HG02588 (cell line): ENCODE measurements around the gene TES.
"Not testable (repeated sequence)": the region's sequence is repeated elsewhere in the genome, so short reads cannot be mapped to it uniquely, and the experiment has no call there.

Source experiments
- ATAC-seq: cut with Tn5 transposase; IDR thresholded peaks from one replicate; pipeline ENCODE4 v1.9.1; 2021; ENCODE audit warnings: mild to moderate bottlenecking, moderate library complexity; ENCODE audit not compliant: unreplicated experiment

Gene TES

GRCh38 chr7:116241291-116241690, 31.0 kb downstream of the TES start:
- ATAC-seq, result no peak

GRCh38 chr7:116242178-116242577, 31.8 kb downstream of the TES start:
- ATAC-seq, result no peak

- no peak for ATAC-seq
Measured at GRCh38 chr7:116242759-116243158, 32.4 kb downstream of the TES start.

- ATAC-seq, result not testable (repeated sequence)
Measured at GRCh38 chr7:116244803-116245202, 34.5 kb downstream of the TES start.

- no peak for ATAC-seq
Measured at GRCh38 chr7:116246357-116246756, 36.0 kb downstream of the TES start.

- ATAC-seq, result peak; percentile 57
Measured at GRCh38 chr7:116249969-116250553, 39.7 kb downstream of the TES start.

GRCh38 chr7:116251675-116252074, 41.3 kb downstream of the TES start:
- no peak for ATAC-seq

GRCh38 chr7:116252249-116252648, 41.9 kb downstream of the TES start:
- no peak for ATAC-seq

GRCh38 chr7:116257156-116257555, 46.8 kb downstream of the TES start:
- ATAC-seq, result no peak

GRCh38 chr7:116258734-116259133, 48.4 kb downstream of the TES start:
- no peak for ATAC-seq

- no peak for ATAC-seq
Measured at GRCh38 chr7:116259156-116259870, 49.0 kb downstream of the TES start.

GRCh38 chr7:116259871-116260440, 49.6 kb downstream of the TES start:
- no peak for ATAC-seq

- ATAC-seq, result no peak
Measured at GRCh38 chr7:116261904-116262303, 51.6 kb downstream of the TES start.

GRCh38 chr7:116265881-116266280, 55.5 kb downstream of the TES start:
- no peak for ATAC-seq

- ATAC-seq, result no peak
Measured at GRCh38 chr7:116269466-116269865, 59.1 kb downstream of the TES start.

- ATAC-seq, result no peak
Measured at GRCh38 chr7:116271161-116271913, 61.0 kb downstream of the TES start.

- no peak for ATAC-seq
Measured at GRCh38 chr7:116271963-116272886, 61.9 kb downstream of the TES start.

GRCh38 chr7:116273283-116273917, 63.1 kb downstream of the TES start:
- no peak for ATAC-seq

GRCh38 chr7:116273918-116274301, 63.6 kb downstream of the TES start:
- no peak for ATAC-seq

GRCh38 chr7:116277070-116277469, 66.7 kb downstream of the TES start:
- ATAC-seq, result no peak
